Ammon's horn (tissue), 1 donor: ENCODE data around the gene BCL10.
A peak's percentile ranks its signal among the peaks of the same experiment; 100 is the strongest.

ENCODE experiments used
- DNase-seq: peaks from one replicate; pipeline ENCODE4 v3.0.0-alpha.2; 2016; ENCODE audit warnings: low spot score

The BCL10 gene

GRCh38 chr1:85297855-85298629 lies 21.6 kb upstream of the BCL10 start:
- peak; percentile 48 for DNase-seq

DNA sequence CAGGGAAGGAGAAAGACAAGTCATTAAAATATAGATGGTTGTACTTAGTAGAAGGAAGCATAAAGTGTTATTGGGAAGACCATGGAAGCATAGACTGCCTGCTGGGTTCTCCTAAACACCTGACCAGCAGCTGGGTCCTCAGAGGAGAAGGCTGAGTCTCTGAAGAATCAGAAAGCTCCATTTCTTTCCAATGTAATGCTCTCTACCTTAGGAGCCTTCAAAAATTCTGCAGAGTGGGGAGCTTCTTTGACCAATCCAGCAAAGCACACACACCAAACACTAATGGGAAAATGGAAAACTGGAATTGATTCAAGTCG lies 21.1 kb upstream of the BCL10 start:
- DNase-seq = no peak

DNA sequence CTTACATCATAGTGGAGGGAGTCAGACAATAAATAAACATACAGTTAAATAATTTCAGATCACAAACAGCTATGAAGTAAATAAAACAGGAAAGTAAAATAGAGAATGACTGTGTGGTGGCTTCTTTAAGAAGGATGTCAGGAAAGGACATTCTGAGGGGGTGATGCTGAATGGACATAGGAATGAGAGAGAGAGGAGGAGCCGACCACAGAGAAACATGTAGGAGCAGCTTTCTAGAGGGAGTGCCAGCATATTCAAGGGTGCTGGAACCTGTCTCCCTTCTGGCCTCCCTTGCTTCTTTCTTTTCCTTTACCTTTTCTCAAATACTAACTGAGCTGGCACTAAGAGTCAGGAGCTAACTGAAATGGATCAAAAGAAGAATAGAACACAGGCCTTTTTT lies 20.5 kb upstream of the BCL10 start:
- no peak for DNase-seq

GRCh38 chr1:85295654-85296053 lies 19.2 kb upstream of the BCL10 start:
- no peak for DNase-seq

DNA sequence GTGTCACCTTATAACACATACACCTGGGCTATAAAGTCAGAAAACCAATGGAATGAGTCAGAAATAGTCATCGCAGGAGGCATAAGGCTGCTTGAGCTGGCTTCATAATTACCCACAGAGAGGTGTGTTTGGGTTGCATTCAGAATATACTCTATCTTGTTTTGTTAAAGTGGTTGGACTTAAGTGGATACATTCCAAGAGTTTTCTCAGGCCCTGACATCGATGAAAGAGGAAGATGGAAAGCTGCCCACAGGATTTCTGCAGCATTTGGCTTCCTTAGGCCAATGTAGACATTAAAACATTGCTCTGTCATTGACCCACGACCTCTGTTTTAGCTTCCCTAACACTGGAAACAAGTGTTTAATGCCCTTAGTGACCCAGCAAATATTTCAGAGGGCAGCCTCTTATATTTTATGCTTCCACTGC lies 18.6 kb upstream of the BCL10 start:
- no peak for DNase-seq

DNA sequence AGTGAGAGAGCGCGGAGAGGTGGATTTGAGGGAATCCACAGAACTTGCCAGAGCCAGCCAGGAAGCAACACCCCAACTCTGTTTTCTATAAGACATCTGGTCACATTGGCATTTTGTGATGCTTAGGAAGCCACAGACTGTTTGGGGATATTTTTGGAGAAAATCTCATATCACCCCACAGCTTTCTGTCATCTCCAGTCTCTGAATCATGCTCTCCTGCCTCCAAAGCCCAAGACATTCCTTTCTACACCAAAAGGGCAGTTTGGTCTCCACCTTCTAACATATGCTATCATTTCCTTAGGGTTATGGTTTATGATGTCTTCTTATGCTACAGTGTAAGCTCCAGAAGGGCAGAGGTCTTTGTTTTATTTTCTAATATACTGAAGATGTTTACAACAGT lies 14.4 kb upstream of the BCL10 start:
- DNase-seq = no peak

DNA sequence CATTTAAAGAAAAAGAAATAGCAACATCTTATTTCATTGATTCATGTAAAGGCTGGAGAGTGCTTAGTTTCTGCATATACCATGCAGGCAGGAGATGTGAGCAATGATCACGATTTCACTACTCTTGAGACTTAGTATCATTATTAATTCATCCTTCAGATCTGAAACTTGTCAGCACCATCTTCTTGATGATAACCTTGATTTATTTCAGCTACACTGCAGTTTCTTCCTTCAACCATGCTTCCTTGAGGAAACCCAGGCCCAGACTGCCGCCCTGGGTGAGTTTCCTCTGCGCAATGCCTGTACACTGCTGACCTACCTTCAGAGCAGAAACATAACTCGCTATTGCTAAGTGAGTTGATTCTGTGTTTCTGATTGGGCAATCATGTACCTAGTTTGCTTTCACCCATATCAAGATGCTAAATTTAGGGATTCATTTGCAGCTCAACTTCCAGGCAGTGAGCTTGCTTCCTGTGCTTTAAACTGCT lies 13.5 kb upstream of the BCL10 start:
- no peak for DNase-seq

GRCh38 chr1:85289207-85289847 lies 12.9 kb upstream of the BCL10 start:
- DNase-seq = no peak

DNA sequence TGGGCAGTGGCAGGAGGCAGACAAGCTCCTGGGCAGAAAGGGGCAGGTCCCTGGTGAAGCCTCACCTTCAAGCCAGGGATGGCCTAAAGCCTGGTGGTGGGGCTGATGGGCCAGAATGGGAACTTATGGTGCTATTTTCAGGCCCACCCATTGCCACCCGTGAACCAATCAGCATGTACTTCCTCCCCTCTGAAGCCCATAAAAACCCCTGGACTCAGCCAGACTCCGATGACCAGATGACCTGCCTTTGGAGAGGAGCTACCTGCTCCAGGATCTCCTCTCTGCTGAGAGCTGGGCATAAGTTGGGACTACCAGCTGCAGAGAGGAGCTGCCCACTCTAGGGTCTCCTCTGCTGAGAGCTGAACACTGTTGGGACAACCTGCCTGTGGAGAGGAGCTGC lies 7.8 kb upstream of the BCL10 start:
- no peak for DNase-seq

DNA sequence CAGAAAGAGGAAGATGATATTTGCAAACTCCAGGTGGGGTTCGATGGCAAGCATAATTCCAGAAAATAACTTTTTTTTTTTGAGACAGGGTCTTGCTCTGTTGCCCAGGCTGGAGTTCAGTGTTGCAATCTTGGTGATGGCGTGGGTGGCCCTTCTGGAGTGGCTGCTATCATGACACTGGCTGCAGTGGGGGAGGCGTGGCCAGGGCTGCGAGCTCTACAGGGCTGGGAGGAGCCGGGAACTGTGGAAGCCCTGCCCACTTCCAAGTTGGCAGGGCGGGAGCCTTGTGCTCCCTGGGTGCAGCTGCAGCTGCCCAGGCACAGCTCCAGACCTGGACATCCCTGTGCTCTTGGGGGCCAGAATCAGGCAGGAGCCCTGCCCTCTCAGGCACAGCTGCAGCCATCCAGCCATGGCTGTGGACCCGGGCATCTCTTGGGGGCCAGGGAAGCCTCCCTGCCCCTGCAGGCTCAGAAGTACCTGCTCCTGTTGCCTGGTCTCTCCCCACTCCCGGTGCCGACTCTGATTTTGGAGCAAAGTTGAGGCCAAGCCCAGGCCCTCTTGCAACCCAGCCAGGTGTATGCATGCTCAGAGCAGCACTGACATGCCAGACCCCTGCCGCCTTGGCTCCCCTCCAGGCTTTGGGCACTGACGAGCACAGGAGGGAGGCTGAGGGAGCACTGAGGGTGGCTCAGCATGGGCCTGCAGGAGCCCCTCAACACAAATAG lies 7.2 kb upstream of the BCL10 start:
- no peak for DNase-seq

GRCh38 chr1:85282424-85282823 lies 6.0 kb upstream of the BCL10 start:
- DNase-seq = no peak

- no peak for DNase-seq
Observed at GRCh38 chr1:85280636-85281035, 4.2 kb upstream of the BCL10 start.

- DNase-seq = no peak
Observed at GRCh38 chr1:85279458-85280080, 3.1 kb upstream of the BCL10 start.

- DNase-seq = peak; percentile 25
Observed at GRCh38 chr1:85278853-85279314, 2.5 kb upstream of the BCL10 start.

- DNase-seq = no peak
Observed at GRCh38 chr1:85277802-85278201, 1.4 kb upstream of the BCL10 start.

- no peak for DNase-seq
Observed at GRCh38 chr1:85276978-85277639, 677 bp upstream of the BCL10 start.

GRCh38 chr1:85275701-85276214 lies 674 bp downstream of the BCL10 start:
- DNase-seq = no peak

DNA sequence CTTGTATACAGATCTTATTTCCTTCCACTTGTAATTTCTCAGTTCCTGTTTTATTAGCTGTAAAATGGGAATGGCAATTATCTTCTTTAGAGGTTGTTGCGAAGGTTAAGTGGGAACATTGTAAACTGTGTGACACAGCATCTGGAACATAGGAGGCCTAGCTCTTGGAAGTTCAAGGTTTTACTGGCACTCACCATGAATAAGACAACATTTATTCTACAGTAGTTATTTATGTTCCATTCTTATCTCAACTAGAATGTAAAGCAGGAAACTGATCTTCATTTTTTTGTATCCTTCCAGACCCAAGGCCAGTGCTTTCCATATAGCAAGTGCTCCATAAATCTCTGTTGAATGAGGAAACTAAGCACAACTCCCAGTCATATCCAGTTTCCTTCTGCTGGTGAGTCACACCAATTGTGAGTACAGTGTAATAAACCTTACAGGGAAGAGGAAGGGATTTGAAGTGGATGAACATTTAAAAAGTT lies 1.4 kb downstream of the BCL10 start:
- DNase-seq = no peak

DNA sequence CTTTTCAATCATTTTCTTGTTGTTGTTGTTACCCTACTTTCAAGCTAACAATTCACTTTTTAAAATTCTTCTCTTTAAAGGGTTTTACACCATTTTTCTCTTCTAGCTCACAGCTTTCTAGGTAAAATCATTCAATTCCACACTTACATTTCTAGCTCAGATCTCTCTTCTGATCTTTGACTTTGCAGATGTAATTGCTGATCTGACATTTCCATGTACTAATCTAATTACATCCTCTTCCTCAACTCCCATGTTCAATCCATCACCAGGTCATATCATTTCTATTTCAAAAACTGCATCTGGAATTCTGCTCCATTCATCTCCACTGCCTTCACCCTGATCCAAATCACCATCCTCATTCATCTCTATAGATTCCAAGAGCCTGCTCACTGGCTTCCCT lies 3.0 kb downstream of the BCL10 start:
- DNase-seq = no peak

GRCh38 chr1:85268801-85269585 lies 7.4 kb downstream of the BCL10 start:
- DNase-seq = no peak

GRCh38 chr1:85267313-85267712 lies 9.1 kb downstream of the BCL10 start:
- DNase-seq = no peak
